ENCODE data around the gene SPHK1.
A peak's percentile ranks its signal among the peaks of the same experiment; 100 is the strongest.

SPHK1 gene

GRCh38 chr17:76384987-76385891, 830 bp downstream of the SPHK1 start:
- no peak for DNase-seq (ENCODE audit: low spot score)

DNA sequence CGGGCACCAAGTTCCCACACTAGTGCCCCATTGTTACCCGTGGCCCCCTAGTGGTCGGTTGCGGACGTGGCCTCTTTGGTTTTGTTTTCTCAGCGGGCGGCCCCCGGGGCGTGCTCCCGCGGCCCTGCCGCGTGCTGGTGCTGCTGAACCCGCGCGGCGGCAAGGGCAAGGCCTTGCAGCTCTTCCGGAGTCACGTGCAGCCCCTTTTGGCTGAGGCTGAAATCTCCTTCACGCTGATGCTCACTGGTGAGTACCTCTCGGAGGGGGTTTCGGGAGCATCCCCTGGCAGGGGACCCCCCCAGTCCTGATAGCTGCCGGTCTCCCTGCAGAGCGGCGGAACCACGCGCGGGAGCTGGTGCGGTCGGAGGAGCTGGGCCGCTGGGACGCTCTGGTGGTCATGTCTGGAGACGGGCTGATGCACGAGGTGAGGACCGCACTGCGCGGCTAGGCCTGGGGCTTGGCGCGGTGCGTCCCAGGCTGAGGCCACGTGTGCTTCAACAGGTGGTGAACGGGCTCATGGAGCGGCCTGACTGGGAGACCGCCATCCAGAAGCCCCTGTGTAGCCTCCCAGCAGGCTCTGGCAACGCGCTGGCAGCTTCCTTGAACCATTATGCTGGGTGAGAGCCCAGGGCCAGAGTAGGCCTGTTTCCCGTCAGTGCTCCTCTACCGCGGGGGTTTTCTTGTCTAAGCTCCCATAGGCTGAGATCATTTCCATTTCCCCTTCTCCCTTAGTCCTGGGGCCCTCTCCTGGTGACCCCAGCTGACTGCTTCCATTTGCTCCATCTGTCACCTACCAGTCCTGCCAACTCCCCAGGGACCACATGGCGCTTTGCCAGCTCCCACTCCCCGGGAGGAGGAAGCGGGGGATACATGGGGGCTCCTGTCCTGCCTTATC, 1.7 kb downstream of the SPHK1 start:
- DNase-seq (ENCODE audit: low spot score): no peak

- no peak for DNase-seq (ENCODE audit: low spot score)
Measured at GRCh38 chr17:76386966-76387765, 2.8 kb downstream of the SPHK1 start.

DNA sequence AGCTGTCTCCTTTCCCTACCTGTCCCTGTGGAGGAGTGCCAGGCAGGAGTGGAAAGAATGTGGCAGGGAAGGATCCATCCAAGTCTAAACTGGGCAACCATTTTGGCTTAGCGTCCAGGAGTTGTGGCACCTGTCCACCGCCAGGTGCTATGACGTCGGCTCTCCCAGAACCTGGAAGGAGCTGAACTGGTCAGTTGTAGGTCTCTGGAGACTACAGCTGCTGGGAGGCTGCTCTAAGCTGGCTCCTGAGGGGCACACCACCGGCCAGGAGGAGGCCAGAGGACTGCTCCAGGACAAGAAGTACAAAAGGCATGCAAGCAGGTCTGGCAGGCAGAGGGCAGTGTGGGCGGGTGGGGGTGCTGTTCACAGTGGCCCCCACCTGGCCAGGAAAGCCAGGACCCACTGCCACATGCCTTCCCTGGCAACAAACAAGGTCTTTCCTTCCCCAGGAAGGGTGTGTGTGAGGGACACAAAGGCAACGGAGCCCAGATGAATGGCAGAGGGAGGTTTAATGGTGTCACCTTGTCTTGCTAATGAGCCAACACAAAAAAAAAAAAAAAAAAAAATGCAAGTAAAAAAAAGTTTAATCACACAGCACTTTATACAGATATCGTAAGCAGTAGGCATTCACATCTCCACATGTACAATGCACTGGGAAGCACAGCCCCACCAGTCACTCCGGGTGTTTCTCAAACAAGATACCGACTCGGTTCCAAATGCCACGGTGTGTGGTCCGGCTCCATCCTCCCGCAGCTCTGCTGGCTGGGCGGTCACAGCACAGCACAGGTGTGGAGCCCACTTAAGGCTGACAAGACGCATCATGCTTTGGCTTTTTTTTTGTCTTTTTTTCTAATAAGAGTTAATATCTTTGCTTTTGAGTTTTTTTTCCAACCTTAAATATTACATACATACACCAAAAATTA, 4.8 kb downstream of the SPHK1 start:
- DNase-seq (ENCODE audit: low spot score): no peak

- no peak for DNase-seq (ENCODE audit: low spot score)
Measured at GRCh38 chr17:76390003-76390421, 5.6 kb downstream of the SPHK1 start.

- no peak for DNase-seq (ENCODE audit: low spot score)
Measured at GRCh38 chr17:76391200-76391715, 6.8 kb downstream of the SPHK1 start.

GRCh38 chr17:76394166-76394565, 9.8 kb downstream of the SPHK1 start:
- DNase-seq (ENCODE audit: low spot score): no peak

- no peak for DNase-seq (ENCODE audit: low spot score)
Measured at GRCh38 chr17:76395980-76396379, 11.6 kb downstream of the SPHK1 start.

- no peak for DNase-seq (ENCODE audit: low spot score)
Measured at GRCh38 chr17:76397184-76397583, 12.8 kb downstream of the SPHK1 start.

GRCh38 chr17:76397687-76398522, 13.5 kb downstream of the SPHK1 start:
- DNase-seq (ENCODE audit: low spot score): peak; percentile 87

GRCh38 chr17:76398523-76399174, 14.2 kb downstream of the SPHK1 start:
- no peak for DNase-seq (ENCODE audit: low spot score)

- DNase-seq (ENCODE audit: low spot score): no peak
Measured at GRCh38 chr17:76399175-76400172, 15.1 kb downstream of the SPHK1 start.

DNA sequence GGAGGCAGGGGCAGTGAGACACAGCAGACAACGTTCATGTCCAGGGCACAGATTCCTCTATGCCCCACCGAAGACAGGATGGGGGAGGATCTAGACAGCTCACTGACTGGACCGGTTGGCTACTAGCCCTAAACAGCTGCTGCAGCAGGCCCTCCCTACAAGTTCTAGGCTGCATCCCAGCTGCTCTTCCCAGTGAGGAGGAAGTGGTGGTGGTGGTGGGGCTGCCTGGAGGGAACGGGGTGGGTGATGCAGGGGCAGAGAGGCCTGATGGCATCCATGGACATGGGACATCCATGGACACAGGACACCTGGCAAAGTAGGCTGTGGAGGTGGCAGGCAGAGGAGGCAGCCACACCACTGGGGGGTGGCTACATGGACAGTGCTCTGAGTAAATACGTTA, 18.3 kb downstream of the SPHK1 start:
- DNase-seq (ENCODE audit: low spot score): no peak

GRCh38 chr17:76404256-76404655, 19.8 kb downstream of the SPHK1 start:
- no peak for DNase-seq (ENCODE audit: low spot score)

GRCh38 chr17:76404976-76405563, 20.7 kb downstream of the SPHK1 start:
- DNase-seq (ENCODE audit: low spot score): no peak

DNA sequence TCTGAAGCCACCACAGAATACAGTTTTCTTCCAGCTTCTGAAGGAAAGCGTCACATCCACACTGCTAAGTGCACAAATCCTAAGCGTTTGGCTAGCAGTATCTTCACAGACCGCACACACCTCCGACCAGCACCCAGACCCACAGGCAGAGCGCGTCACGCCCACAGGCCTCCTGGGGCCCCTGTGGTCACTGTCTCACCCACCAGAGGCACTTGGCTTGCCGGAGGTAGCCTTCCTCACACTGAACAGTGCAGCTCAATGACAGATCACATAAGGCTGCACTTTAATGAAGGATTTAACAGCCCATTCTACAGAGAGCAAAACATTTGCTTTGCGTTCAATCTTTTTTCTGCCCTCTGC, 21.2 kb downstream of the SPHK1 start:
- no peak for DNase-seq (ENCODE audit: low spot score)

GRCh38 chr17:76405967-76406647, 21.7 kb downstream of the SPHK1 start:
- no peak for DNase-seq (ENCODE audit: low spot score)

Data from globus pallidus (tissue), 1 donor.